Type B pancreatic cell (in vitro differentiated cells): ENCODE results near the gene MRPS34. TPM values are rescaled to one million over a fixed set of nuclear protein-coding genes. Genes with fewer than 3 reads are reported as not detected.

Source experiments
- DNase-seq: peaks from one replicate; pipeline ENCODE4 v3.0.0; 2021; ENCODE audit warnings: mixed read lengths; ENCODE audit not compliant: unreplicated experiment; ENCODE audit errors: extremely low spot score
- H3K27ac Mint-ChIP-seq: 2 replicates; pipeline ENCODE4 v1.8.0; 2021; ENCODE audit warnings: mild to moderate bottlenecking, mixed read lengths
- H3K27me3 Mint-ChIP-seq: 2 replicates; pipeline ENCODE4 v1.8.0; 2021; ENCODE audit warnings: mixed read lengths
- H3K36me3 Mint-ChIP-seq: 2 replicates; pipeline ENCODE4 v1.8.0; 2021; ENCODE audit warnings: mixed read lengths
- H3K4me1 Mint-ChIP-seq: one replicate; pipeline ENCODE4 v1.8.0; 2021; ENCODE audit warnings: mixed read lengths; ENCODE audit not compliant: unreplicated experiment
- H3K4me3 Mint-ChIP-seq: 2 replicates; pipeline ENCODE4 v1.8.0; 2021; ENCODE audit warnings: mild to moderate bottlenecking, mixed read lengths
- H3K9me3 Mint-ChIP-seq: 2 replicates; pipeline ENCODE4 v1.8.0; 2021; ENCODE audit warnings: mixed read lengths
- total RNA-seq: library from RNA; stranded (reverse); gene quantifications from 2 replicates; pipeline ENCODE4 v1.2.1, GENCODE V29; 2021; ENCODE audit warnings: low replicate concordance
- TF ChIP-seq, protein P1 (sequence below): fragments of 200-600 bp; sonication (generic); conservative IDR thresholded peaks from 2 replicates; pipeline ENCODE4 v1.5.0; 2021; ENCODE audit warnings: antibody characterized with exemption, mild to moderate bottlenecking

The MRPS34 gene
- total RNA-seq, 1 donor from 2014 or later = 95.5 TPM

GRCh38 chr16:1768061-1768766 lies 4.7 kb downstream of the MRPS34 start:
- TF ChIP-seq, protein P1, sequence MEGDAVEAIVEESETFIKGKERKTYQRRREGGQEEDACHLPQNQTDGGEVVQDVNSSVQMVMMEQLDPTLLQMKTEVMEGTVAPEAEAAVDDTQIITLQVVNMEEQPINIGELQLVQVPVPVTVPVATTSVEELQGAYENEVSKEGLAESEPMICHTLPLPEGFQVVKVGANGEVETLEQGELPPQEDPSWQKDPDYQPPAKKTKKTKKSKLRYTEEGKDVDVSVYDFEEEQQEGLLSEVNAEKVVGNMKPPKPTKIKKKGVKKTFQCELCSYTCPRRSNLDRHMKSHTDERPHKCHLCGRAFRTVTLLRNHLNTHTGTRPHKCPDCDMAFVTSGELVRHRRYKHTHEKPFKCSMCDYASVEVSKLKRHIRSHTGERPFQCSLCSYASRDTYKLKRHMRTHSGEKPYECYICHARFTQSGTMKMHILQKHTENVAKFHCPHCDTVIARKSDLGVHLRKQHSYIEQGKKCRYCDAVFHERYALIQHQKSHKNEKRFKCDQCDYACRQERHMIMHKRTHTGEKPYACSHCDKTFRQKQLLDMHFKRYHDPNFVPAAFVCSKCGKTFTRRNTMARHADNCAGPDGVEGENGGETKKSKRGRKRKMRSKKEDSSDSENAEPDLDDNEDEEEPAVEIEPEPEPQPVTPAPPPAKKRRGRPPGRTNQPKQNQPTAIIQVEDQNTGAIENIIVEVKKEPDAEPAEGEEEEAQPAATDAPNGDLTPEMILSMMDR = no peak
- DNase-seq = no peak
- Mint-ChIP-seq H3K9me3 (no peaks in the 10 kb centered on the region), H3K27me3 (no peaks in the 10 kb centered on the region), H3K27ac (no peak overlapping the region), H3K4me3 (no peak overlapping the region), H3K4me1 (no peaks in the 10 kb centered on the region), H3K36me3 (peaks cover 4% of the 10 kb centered on the region)

- TF ChIP-seq, protein P1 = no peak
- no peaks in the 10 kb centered on the region for H3K27me3 Mint-ChIP-seq
- H3K27ac Mint-ChIP-seq = no peak overlapping the region
- no peaks in the 10 kb centered on the region for H3K9me3 Mint-ChIP-seq
- DNase-seq = no peak
- no peak overlapping the region for H3K4me3 Mint-ChIP-seq
- H3K4me1 Mint-ChIP-seq = no peaks in the 10 kb centered on the region
- peaks cover 4% of the 10 kb centered on the region for H3K36me3 Mint-ChIP-seq
Measured at GRCh38 chr16:1767116-1767994, 5.6 kb downstream of the MRPS34 start.

GRCh38 chr16:1766701-1767100 lies 6.2 kb downstream of the MRPS34 start:
- TF ChIP-seq, protein P1 = no peak
- Mint-ChIP-seq H3K27me3 (no peaks in the 10 kb centered on the region), H3K9me3 (no peaks in the 10 kb centered on the region), H3K4me3 (no peak overlapping the region), H3K36me3 (no peaks in the 10 kb centered on the region), H3K27ac (no peak overlapping the region), H3K4me1 (no peaks in the 10 kb centered on the region)
- DNase-seq = no peak

GRCh38 chr16:1766231-1766630 lies 6.7 kb downstream of the MRPS34 start:
- Mint-ChIP-seq H3K27ac (no peak overlapping the region), H3K4me1 (no peaks in the 10 kb centered on the region), H3K27me3 (no peaks in the 10 kb centered on the region), H3K9me3 (no peaks in the 10 kb centered on the region), H3K36me3 (no peaks in the 10 kb centered on the region), H3K4me3 (no peak overlapping the region)
- TF ChIP-seq, protein P1 = no peak
- no peak for DNase-seq

DNA sequence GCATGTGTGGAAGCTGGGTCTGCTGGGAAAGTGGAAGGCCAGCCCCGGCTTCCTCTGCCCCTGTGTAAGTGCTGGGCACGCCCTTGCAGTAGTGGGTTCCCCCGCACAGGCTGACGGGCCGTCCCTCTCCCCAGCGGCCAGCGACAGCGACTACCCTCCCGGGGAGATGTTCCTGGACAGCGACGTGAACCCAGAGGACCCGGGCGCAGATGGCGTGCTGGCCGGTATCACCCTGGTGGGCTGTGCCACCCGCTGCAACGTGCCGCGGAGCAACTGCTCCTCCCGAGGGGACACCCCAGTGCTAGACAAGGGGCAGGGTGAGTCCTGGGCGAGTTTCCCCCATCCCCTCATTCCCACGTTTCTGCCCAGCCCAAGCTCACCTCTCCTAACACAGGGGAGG lies 7.1 kb downstream of the MRPS34 start:
- no peaks in the 10 kb centered on the region for H3K27me3 Mint-ChIP-seq
- H3K27ac Mint-ChIP-seq = no peak overlapping the region

More for the DNA sequence above, 7.1 kb downstream of the MRPS34 start:
- Mint-ChIP-seq H3K4me1 (no peaks in the 10 kb centered on the region), H3K9me3 (no peaks in the 10 kb centered on the region), H3K36me3 (no peaks in the 10 kb centered on the region), H3K4me3 (no peak overlapping the region)
- TF ChIP-seq, protein P1 = no peak
- DNase-seq = no peak
